ENCODE data around the gene NPPC. TPM values are rescaled to one million over a fixed set of nuclear protein-coding genes. Genes with fewer than 3 reads are reported as not detected.

The NPPC gene
- total RNA-seq, 1 experiment from 2014 or later = not detected

DNA sequence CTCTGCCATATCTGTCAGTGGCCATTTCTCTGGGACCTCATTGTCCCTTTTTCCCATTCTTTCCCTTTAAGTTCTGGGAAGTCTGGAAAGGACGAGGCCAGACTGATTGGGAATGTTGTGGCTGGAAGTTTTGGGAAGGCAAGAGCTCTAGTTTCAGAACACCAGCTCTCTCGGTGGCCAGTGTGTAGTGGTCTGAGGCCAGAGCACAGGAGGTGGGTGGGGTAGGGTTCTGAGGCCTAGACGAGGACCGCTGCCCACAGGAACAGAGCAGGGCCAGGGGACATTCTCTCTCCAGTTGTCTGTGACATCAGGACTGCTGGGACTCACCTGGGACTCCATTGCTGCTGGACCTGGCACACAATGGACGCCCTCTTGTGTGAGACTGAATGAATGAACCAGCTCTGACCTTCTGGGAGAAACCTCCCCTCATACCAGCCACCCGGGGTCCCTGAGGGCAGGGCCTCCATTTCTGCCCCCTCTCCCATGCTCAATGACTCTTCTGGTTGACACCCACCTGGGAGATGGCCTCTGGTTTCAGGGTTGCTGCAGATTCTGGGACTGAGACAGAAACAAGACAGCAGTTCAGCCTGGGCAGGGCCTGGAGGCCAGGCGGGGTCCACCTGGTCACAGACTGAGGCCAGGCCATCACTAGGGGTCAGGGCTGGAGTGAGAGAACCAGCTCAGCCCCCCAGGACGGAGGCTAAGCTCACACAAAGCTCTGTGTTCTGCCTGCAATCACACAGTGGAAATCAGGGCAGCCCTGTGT, 8.4 kb upstream of the NPPC start:
- H3K4me1 ChIP-seq (replicated peaks; ENCODE audit: insufficient read depth) = no peaks in the 10 kb centered on the region

DNA sequence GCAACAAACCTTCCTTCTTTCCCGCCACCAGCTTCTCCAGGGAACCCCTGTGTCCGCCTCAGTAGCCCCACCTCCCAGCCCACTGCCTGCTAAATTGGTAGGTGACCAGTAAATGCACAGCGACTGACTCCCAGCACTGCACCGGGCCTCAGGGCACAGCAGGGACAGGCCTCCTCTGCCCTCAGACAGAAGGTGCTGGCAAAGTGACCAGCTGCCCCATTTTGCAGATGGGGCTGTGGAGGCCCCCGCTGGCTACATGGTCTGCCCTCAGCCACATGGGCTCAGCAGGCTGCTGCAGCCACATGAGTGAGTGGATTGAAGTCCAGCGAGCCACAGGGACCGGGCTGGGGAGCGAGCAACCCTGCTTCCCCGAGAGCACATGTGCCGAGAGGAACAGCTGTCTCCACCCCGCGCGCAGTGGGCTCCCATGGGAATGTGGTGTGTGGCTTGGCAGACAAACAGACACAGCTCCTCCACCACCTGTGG, 7.8 kb upstream of the NPPC start:
- CTCF ChIA-PET = no interaction called here
- no peak for DNase-seq
- H4K20me1 ChIP-seq (ENCODE audit: insufficient read depth) = no peaks in the 10 kb centered on the region
- intact Hi-C loops (cut with micrococcal nuclease; ENCODE audit: unreplicated experiment) = no loop called here
- no peak overlapping the region for H3K4me2 ChIP-seq
- H3F3A ChIP-seq (ENCODE audit: insufficient read depth, low read depth) = no peaks in the 10 kb centered on the region
- no peaks in the 10 kb centered on the region for H3K9me3 ChIP-seq (ENCODE audit: insufficient read depth, low read depth)
- no peaks in the 10 kb centered on the region for H3K9me2 ChIP-seq (ENCODE audit: insufficient read depth)
- H3K27me3 ChIP-seq (ENCODE audit: insufficient read depth, low read depth) = peaks cover 10% of the 10 kb centered on the region
- H3K79me2 ChIP-seq (ENCODE audit: low read depth) = no peaks in the 10 kb centered on the region
- no peaks in the 10 kb centered on the region for H3K4me1 ChIP-seq (replicated peaks; ENCODE audit: insufficient read depth)
- no TSS peak for BruUV-seq (replicated peaks)
- TF ChIP-seq, protein P1, sequence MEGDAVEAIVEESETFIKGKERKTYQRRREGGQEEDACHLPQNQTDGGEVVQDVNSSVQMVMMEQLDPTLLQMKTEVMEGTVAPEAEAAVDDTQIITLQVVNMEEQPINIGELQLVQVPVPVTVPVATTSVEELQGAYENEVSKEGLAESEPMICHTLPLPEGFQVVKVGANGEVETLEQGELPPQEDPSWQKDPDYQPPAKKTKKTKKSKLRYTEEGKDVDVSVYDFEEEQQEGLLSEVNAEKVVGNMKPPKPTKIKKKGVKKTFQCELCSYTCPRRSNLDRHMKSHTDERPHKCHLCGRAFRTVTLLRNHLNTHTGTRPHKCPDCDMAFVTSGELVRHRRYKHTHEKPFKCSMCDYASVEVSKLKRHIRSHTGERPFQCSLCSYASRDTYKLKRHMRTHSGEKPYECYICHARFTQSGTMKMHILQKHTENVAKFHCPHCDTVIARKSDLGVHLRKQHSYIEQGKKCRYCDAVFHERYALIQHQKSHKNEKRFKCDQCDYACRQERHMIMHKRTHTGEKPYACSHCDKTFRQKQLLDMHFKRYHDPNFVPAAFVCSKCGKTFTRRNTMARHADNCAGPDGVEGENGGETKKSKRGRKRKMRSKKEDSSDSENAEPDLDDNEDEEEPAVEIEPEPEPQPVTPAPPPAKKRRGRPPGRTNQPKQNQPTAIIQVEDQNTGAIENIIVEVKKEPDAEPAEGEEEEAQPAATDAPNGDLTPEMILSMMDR (conservative IDR thresholded peaks at IDR 0.05) = no peak
- no peak for TF ChIP-seq EZH2 (IDR thresholded peaks at IDR 0.05; ENCODE audit: low read depth)
- no peaks in the 10 kb centered on the region for H3K36me3 ChIP-seq (ENCODE audit: low read depth)
- H3K27ac ChIP-seq = no peak overlapping the region
- H2AFZ ChIP-seq = no peak overlapping the region
- POLR2A ChIA-PET (ENCODE audit: unreplicated experiment) = interaction anchor here (0.6 kb wide), 1 partner anchor 25 kb away, joined by 5 read pairs; no protein-coding TSS in a partner anchor
- no peak overlapping the region for H3K4me3 ChIP-seq

More for the DNA sequence above, 8.4 kb upstream of the NPPC start:
- Histone ChIP-seq H2AFZ (no peak overlapping the region), H3K27me3 (ENCODE audit: insufficient read depth, low read depth) (peaks cover 10% of the 10 kb centered on the region; the same call in 1 of the 2 replicates), H3K9me3 (ENCODE audit: insufficient read depth, low read depth) (no peaks in the 10 kb centered on the region), H3K27ac (no peak overlapping the region), H3K9me2 (ENCODE audit: insufficient read depth) (no peaks in the 10 kb centered on the region), H3K36me3 (ENCODE audit: low read depth) (no peaks in the 10 kb centered on the region), H3K4me2 (no peak overlapping the region), H3K79me2 (ENCODE audit: low read depth) (no peaks in the 10 kb centered on the region), H3K4me3 (no peak overlapping the region), H4K20me1 (ENCODE audit: insufficient read depth) (no peaks in the 10 kb centered on the region), H3F3A (ENCODE audit: insufficient read depth, low read depth) (no peaks in the 10 kb centered on the region)
- TF ChIP-seq, protein P1 (conservative IDR thresholded peaks at IDR 0.05) = no peak
- TF ChIP-seq EZH2 (IDR thresholded peaks at IDR 0.05; ENCODE audit: low read depth) = no peak
- CTCF ChIA-PET = no interaction called here
- POLR2A ChIA-PET (ENCODE audit: unreplicated experiment) = interaction anchor here (0.6 kb wide), 2 partner anchors 24 to 354 kb away, joined by 3 to 5 read pairs; no protein-coding TSS in a partner anchor
- BruUV-seq (replicated peaks) = no TSS peak
- intact Hi-C loops (cut with micrococcal nuclease; ENCODE audit: unreplicated experiment) = no loop called here
- no peak for DNase-seq

DNA sequence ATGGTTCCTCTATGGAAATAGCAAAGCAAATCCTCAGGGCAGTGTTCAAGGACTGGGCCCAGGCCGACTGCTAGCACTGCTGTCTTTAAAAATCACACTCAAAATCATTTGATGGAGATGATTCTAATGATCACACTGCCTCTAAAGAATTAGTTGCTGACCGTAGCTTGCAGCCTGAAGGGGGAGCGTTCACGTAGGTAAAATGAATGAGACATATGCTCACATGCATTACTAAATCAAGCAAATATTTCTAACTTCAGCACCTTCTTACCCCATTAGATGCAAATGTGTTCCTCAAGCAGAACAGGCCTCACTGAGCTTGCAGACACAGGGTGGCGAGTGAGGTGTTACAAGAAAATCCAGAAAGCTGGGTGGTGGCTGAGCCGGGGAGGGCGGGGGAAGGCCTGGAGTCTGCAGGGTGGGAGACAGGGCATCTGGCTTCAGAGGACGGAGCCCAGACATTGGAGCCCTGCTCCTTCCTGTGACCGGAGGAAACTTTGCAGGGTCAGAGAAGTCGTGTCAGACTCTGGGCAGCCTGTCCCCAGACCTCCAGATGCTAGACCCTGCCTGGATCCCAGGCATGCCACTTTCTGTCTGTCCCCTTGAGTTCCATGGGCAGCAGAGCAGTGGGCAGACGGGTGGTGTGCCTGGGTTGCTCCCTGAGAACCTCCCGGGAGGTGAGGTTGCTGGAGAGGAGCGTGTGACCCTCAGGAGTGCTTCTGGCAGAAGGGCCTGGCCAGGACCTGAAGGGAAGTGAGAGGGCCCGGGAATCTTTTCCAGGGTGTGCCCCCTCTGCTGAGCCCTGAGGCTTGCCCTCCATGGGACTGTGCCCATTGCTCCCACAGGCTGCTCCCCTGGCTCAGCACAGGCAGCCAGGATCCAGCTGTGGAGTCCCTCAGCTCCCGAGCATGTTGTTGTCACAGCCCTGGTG, 7.1 kb upstream of the NPPC start:
- Histone ChIP-seq H3K27ac (no peak overlapping the region), H3K27me3 (ENCODE audit: insufficient read depth, low read depth) (peaks cover 10% of the 10 kb centered on the region), H3K9me2 (ENCODE audit: insufficient read depth) (no peaks in the 10 kb centered on the region), H3K4me2 (no peak overlapping the region), H3K4me1 (replicated peaks; ENCODE audit: insufficient read depth) (no peaks in the 10 kb centered on the region), H3K79me2 (ENCODE audit: low read depth) (no peaks in the 10 kb centered on the region), H2AFZ (no peak overlapping the region), H4K20me1 (ENCODE audit: insufficient read depth) (no peaks in the 10 kb centered on the region; the same call in 1 of the 2 replicates), H3K9me3 (ENCODE audit: insufficient read depth, low read depth) (no peaks in the 10 kb centered on the region), H3K36me3 (ENCODE audit: low read depth) (no peaks in the 10 kb centered on the region), H3K4me3 (no peak overlapping the region), H3F3A (ENCODE audit: insufficient read depth, low read depth) (no peaks in the 10 kb centered on the region)
- BruUV-seq (replicated peaks) = no TSS peak
- DNase-seq = no peak
- POLR2A ChIA-PET (ENCODE audit: unreplicated experiment) = no interaction called here
- intact Hi-C loops (cut with micrococcal nuclease; ENCODE audit: unreplicated experiment) = no loop called here
- no peak for TF ChIP-seq EZH2 (IDR thresholded peaks at IDR 0.05; ENCODE audit: low read depth)
- TF ChIP-seq, protein P1 (conservative IDR thresholded peaks at IDR 0.05) = no peak
- CTCF ChIA-PET = no interaction called here

Data from PC-9 (cell line).